Measurements from ENCODE around the gene GRK4. TPM values are rescaled to one million over a fixed set of nuclear protein-coding genes. Genes with fewer than 3 reads are reported as not detected.

GRK4 gene
- total RNA-seq (2022; extraction: Qiagen RNA extraction) = 1.4 to 1.7 TPM (median 1.6 TPM) in 5 replicates

GRCh38 chr4:2963175-2963965, at the start of gene GRK4, which contains the start of gene NOP14:
GRK4 (plus strand) TSS chr4:2963571; CDS start chr4:2964071, 500 bp downstream.
NOP14 (minus strand) TSS chr4:2963406; CDS start chr4:2963319, 87 bp downstream.

GRCh38 chr4:3074078-3074845, 110.9 kb downstream of the GRK4 start, which contains the start of the genes HTT and HTT-AS:
HTT (plus strand) TSS chr4:3074681; CDS start chr4:3074826, 145 bp downstream.
HTT-AS (minus strand) TSS chr4:3074538.

Other genes starting within 250 kb of the GRK4 start
- gene TNIP2, start 207.2 kb upstream of the GRK4 start, total RNA-seq (2022; extraction: Qiagen RNA extraction) = 37.3 to 49.0 TPM (median 43.0 TPM) in 5 replicates
- 2.2 to 4.7 TPM (median 4.1 TPM) in 5 replicates for gene SH3BP2, start 170.5 kb upstream of the GRK4 start, total RNA-seq (2022; extraction: Qiagen RNA extraction)
- gene ADD1, start 119.7 kb upstream of the GRK4 start, total RNA-seq (2022; extraction: Qiagen RNA extraction) = 79.4 to 95.1 TPM (median 85.6 TPM) in 5 replicates
- 23.7 to 30.8 TPM (median 27.4 TPM) in 5 replicates for gene NOP14, start 165 bp upstream of the GRK4 start, total RNA-seq (2022; extraction: Qiagen RNA extraction)
- gene HTT-AS, start 111.0 kb downstream of the GRK4 start, total RNA-seq (2022; extraction: Qiagen RNA extraction) = not detected in 5 replicates
- gene HTT, start 111.1 kb downstream of the GRK4 start, total RNA-seq (2022; extraction: Qiagen RNA extraction) = 9.9 to 14.3 TPM (median 13.2 TPM) in 5 replicates

Data from A549 treated with Hydrocortisone at 1 μM for 4 hours (cell line).